GM12872 (cell line): Measurements from ENCODE around the gene TANC1.

ENCODE experiments used
- CTCF ChIP-seq: IDR thresholded peaks from 3 replicates; pipeline ENCODE4 v1.5.1; 2011; ENCODE audit warnings: low read depth, mild to moderate bottlenecking, low read length, moderate library complexity; ENCODE audit not compliant: insufficient read depth

Gene TANC1

DNA sequence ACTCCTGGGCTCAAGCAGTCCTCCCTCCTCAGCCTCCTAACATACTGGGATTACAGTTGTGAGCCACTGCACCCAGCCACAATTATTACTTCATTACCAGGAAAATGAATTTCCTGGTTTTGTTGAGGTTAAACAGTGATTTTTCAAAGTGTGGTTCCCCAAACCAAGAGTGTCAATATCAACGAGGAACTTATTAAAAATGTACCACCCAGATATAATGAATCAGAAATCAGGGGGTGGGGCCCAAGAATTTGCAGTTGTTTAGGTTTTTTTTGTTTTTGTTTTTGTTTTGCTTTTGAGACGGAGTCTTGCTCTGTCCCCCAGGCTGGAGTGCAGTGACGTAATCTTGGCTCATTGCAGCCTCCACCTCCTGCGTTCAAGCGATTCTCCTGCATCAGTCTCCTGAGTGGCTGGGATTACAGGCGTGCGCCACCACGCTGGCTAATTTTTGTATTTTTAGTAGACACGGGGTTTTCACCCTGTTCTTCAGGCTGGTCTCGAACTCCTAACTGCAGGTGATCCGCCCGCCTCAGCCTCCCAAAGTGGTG lies 224.0 kb downstream of the TANC1 start:
- TF ChIP-seq CTCF = no peak

DNA sequence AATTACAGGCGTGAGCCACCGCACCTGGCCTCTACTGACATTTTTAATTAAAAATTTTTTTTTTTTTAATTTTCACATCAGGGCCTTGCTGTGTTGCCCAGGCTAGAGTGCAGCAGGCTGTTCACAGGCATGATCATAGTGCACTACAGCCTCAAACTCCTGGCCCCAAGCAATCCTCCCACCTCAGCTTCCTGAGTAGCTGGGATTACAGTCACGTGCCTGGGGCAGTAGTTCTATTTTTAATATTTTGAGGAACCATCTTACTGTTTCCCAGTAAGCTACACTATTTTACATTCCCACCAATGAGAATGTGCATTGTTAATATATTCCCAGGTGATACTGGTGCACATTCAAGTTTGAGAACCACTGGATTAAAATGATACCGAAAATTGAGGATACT lies 225.4 kb downstream of the TANC1 start:
- no peak for TF ChIP-seq CTCF

- TF ChIP-seq CTCF = no peak
These were observed 225.8 kb downstream of the TANC1 start for GRCh38 chr2:159194241-159194640.

DNA sequence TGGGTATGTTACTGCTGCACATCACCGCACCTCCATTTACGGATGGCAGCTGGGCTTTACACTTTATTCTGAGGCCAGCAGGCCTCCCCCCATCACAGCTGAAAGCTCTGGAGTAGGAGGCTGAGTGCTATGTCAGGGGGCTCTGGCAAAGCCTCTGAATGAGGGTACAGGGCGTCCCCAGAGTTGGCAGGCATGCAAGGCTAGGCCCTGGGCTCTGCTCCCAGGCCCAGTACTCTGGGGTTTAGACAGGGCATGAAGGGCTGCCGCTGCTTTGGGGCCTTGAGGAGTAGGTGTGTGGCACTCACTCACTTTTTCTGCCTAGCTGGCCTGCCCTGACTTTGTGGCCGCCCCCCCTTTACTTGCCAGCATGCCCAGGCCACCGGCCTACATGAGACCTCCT lies 227.3 kb downstream of the TANC1 start:
- no peak for TF ChIP-seq CTCF

GRCh38 chr2:159196393-159196925 lies 228.0 kb downstream of the TANC1 start:
- TF ChIP-seq CTCF = no peak

DNA sequence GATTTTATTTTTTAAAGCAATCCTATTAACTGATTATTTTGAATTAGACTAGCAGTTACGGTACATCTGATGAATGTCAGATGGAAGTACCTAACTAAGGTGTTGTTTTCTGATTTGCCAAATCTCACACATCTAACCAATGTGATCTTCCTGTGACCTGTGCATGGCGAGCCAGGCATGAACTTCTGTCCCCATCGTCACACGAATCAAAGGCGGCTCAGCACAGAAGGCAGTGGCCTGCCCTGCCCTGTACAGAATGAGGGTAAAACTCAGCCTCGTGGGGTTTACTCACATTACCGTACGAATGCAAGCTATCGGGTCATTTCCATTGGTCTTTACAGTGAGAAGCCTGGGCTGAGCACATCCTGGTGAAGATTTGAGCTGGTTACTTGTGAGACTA lies 230.8 kb downstream of the TANC1 start:
- no peak for TF ChIP-seq CTCF

DNA sequence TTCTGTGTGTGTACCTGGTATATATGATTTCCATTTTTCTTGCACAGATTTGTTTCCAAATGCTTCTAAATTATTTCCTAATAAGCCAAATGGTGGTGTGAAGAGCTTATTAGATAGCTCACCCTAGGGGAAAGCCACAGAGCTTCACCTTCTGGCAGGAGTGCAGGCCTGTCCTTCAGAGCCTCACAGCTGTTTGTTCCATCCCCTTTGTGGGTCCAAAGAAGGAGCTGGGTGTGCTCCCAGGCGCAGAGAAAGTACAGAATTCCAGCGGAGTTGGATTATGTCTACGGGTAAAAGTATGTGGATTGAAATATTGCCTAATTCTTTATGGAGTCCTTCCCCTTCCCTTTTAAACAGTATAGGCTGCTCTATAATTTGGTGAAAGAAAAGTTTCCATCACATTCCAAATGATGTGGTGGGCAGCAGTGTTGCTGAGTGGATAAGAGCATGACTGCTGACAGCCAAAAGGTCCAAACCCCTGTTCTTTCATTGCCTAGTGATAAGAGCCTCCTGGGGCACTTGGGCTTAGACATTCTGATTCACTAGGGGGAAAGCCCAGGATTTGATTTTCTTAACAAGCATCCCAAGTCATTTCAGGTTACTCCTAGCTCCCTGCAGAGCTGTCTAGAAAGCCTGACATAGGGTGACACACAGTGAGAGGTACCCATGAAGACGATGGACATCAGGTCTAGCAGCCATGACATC lies 231.5 kb downstream of the TANC1 start:
- TF ChIP-seq CTCF = no peak
